Mesenchymal stem cell (in vitro differentiated cells and primary cell): ENCODE measurements around the gene PTH2.

Experiments used
- DNase-seq: peaks from one replicate; pipeline ENCODE4 v3.0.0-alpha.2; 2013
- H2AFZ ChIP-seq: one replicate; pipeline ENCODE4 v1.6.1; 2013; ENCODE audit warnings: low read depth, mild to moderate bottlenecking, control low read depth, inconsistent platforms, low read length, moderate library complexity
- H2AK5ac ChIP-seq: 2 replicates; pipeline ENCODE4 v1.6.1; 2013; ENCODE audit warnings: low read length, moderate library complexity, mild to moderate bottlenecking, inconsistent platforms; ENCODE audit not compliant: severe bottlenecking
- H2BK120ac ChIP-seq: one replicate; pipeline ENCODE4 v1.6.1; 2013; ENCODE audit warnings: low read depth, mild to moderate bottlenecking, inconsistent platforms, low read length, moderate library complexity
- H2BK12ac ChIP-seq, 2 experiments: one replicate each; pipeline ENCODE4 v1.6.1; 2013; ENCODE audit warnings: inconsistent platforms in 2 of 2, low read length in 2 of 2, mild to moderate bottlenecking in 2 of 2, moderate library complexity in 2 of 2, control low read depth in 1 of 2
- H2BK15ac ChIP-seq: one replicate; pipeline ENCODE4 v1.6.1; 2013; ENCODE audit warnings: mild to moderate bottlenecking, low read depth, inconsistent platforms; ENCODE audit not compliant: poor library complexity, severe bottlenecking
- H2BK5ac ChIP-seq: 2 replicates; pipeline ENCODE4 v1.6.1; 2013; ENCODE audit warnings: low read depth, mild to moderate bottlenecking, low read length, control low read depth, inconsistent platforms; ENCODE audit not compliant: poor library complexity, severe bottlenecking
- H3K14ac ChIP-seq, 2 experiments: one replicate each; pipeline ENCODE4 v1.6.1; 2013; ENCODE audit warnings: inconsistent platforms in 2 of 2, low read length in 2 of 2, control low read depth in 1 of 2, mild to moderate bottlenecking in 1 of 2, moderate library complexity in 1 of 2
- H3K18ac ChIP-seq, 2 experiments: one replicate each; pipeline ENCODE4 v1.6.1; 2013; ENCODE audit warnings: inconsistent platforms in 2 of 2, low read length in 2 of 2, control low read depth in 1 of 2, low read depth in 1 of 2, mild to moderate bottlenecking in 1 of 2
- H3K23ac ChIP-seq, 2 experiments: one replicate each; pipeline ENCODE4 v1.6.1; 2013; ENCODE audit warnings: inconsistent platforms in 2 of 2, low read length in 2 of 2, mild to moderate bottlenecking in 2 of 2, moderate library complexity in 2 of 2, control low read depth in 1 of 2
- H3K27ac ChIP-seq: 2 replicates; pipeline ENCODE4 v1.5.1; 2013; ENCODE audit warnings: mild to moderate bottlenecking, moderate library complexity, low read length, control low read depth, inconsistent platforms; ENCODE audit not compliant: poor library complexity, severe bottlenecking
- H3K27me3 ChIP-seq, 2 experiments: 2 replicates each; pipeline versions ENCODE4 v1.6.1 to v1.7.0; 2013; ENCODE audit warnings: low read length in 2 of 2, mild to moderate bottlenecking in 2 of 2, moderate library complexity in 2 of 2, control low read depth in 1 of 2, inconsistent platforms in 1 of 2; ENCODE audit not compliant: control insufficient read depth in 1 of 2, insufficient read depth in 1 of 2
- H3K36me3 ChIP-seq, 2 experiments: 2 replicates each; pipeline versions ENCODE4 v1.6.1 to v1.7.0; 2013; ENCODE audit warnings: low read length in 2 of 2, control low read depth in 1 of 2, inconsistent platforms in 1 of 2, low read depth in 1 of 2, mild to moderate bottlenecking in 1 of 2; ENCODE audit not compliant: insufficient read depth in 2 of 2, control insufficient read depth in 1 of 2
- H3K4ac ChIP-seq, 2 experiments: one replicate each; pipeline ENCODE4 v1.6.1; 2013; ENCODE audit warnings: inconsistent platforms in 2 of 2, low read length in 2 of 2, mild to moderate bottlenecking in 2 of 2, moderate library complexity in 2 of 2, control low read depth in 1 of 2, low read depth in 1 of 2
- H3K4me1 ChIP-seq: 2 replicates; pipeline ENCODE4 v1.6.1; 2013; ENCODE audit warnings: low read depth, low read length, control low read depth; ENCODE audit not compliant: control insufficient read depth, insufficient read depth
- H3K4me2 ChIP-seq: 2 replicates; pipeline ENCODE4 v1.6.1; 2013; ENCODE audit warnings: low read length, mild to moderate bottlenecking, inconsistent platforms; ENCODE audit not compliant: poor library complexity, severe bottlenecking
- H3K4me3 ChIP-seq, 2 experiments: 2 replicates each; pipeline versions ENCODE4 v1.5.1 to v1.7.0; 2013; ENCODE audit warnings: low read length in 2 of 2, mild to moderate bottlenecking in 2 of 2, control low read depth in 1 of 2, low read depth in 1 of 2; ENCODE audit not compliant: insufficient read depth in 1 of 2
- H3K79me1 ChIP-seq: replicated peaks from 2 replicates; pipeline ENCODE4 v1.6.1; 2013; ENCODE audit warnings: mild to moderate bottlenecking, control low read depth, low read length, inconsistent platforms; ENCODE audit not compliant: poor library complexity, severe bottlenecking
- H3K9ac ChIP-seq: 2 replicates; pipeline ENCODE4 v1.7.0; 2013; ENCODE audit warnings: mild to moderate bottlenecking, low read length, moderate library complexity
- H3K9me3 ChIP-seq: 2 replicates; pipeline ENCODE4 v1.7.0; 2013; ENCODE audit warnings: mild to moderate bottlenecking, low read length; ENCODE audit not compliant: control insufficient read depth
- H4K8ac ChIP-seq: one replicate; pipeline ENCODE4 v1.6.1; 2013; ENCODE audit warnings: inconsistent platforms, mild to moderate bottlenecking, low read length, moderate library complexity
- H4K91ac ChIP-seq: one replicate; pipeline ENCODE4 v1.6.1; 2013; ENCODE audit warnings: mild to moderate bottlenecking, low read length, inconsistent platforms
- WGBS: methylation state at CpG from one replicate; pipeline ENCODE4 v1.1.7; 2013; ENCODE audit warnings: mixed read lengths; 5-methylcytosine and 5-hydroxymethylcytosine counted together

The PTH2 gene

DNA sequence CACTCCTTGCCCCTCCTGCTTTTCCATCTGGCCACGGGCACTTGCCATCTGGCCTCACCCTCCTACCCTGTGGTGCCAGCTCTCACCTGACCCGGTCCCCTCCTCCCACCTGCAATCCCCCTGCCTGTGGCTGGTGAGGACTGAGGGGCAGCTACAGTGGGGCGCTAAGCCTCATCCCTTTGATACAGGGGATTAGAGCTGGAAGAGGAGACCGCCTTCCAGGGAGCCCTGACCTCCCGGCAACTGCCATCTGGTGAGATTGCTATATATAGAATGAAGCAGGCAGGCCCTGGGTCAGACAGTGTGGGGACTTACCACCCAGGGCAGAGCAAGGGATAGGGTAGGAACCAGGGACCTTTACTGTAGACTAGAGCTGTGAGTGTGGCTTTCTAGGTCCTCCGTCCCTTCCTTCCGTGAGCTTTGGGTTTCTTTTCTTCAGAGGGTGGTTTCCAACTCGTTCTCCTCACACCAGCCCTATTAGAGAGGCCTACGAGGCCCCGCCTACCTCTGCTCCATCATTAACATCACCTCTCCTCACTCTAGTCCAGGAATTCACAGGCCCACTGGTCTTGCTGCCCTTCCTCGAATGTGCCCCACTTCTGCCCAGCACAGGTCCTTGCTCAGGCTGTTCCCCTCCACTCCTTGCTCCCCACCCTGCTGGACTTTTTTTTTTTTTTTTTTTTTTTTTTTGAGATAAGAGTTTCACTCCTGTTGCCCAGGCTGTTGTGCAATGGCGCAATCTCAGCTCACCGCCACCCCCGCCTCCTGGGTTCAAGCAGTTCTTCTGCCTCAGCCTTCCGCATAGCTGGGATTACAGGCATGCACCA lies 27.4 kb downstream of the PTH2 start:
- no peak overlapping the region for H3K9ac ChIP-seq
- no peak overlapping the region for H3K23ac ChIP-seq
- H3K4me1 ChIP-seq: peaks cover 11% of the 10 kb centered on the region
- H2BK12ac ChIP-seq: no peak overlapping the region
- no peak overlapping the region for H2AFZ ChIP-seq
- H3K27me3 ChIP-seq: peaks cover 19 to 78% of the 10 kb centered on the region in 2 experiments
- 71% methylated on average over 15 of the region's 15 CpGs for WGBS
- H3K4me2 ChIP-seq: no peak overlapping the region
- no peak overlapping the region for H3K18ac ChIP-seq
- no peaks in the 10 kb centered on the region for H3K9me3 ChIP-seq
- no peak overlapping the region for H2BK15ac ChIP-seq
- H3K36me3 ChIP-seq: no peaks in the 10 kb centered on the region
- no peak overlapping the region for H4K91ac ChIP-seq
- H3K79me1 ChIP-seq: no peaks in the 10 kb centered on the region
- H2BK120ac ChIP-seq: no peak overlapping the region
- no peak overlapping the region for H4K8ac ChIP-seq
- no peak overlapping the region for H3K4me3 ChIP-seq
- no peak overlapping the region for H3K14ac ChIP-seq
- no peak overlapping the region for H2AK5ac ChIP-seq
- no peak for DNase-seq
- no peak overlapping the region for H2BK5ac ChIP-seq
- H3K4ac ChIP-seq: no peak overlapping the region
- H3K27ac ChIP-seq: no peak overlapping the region

DNA sequence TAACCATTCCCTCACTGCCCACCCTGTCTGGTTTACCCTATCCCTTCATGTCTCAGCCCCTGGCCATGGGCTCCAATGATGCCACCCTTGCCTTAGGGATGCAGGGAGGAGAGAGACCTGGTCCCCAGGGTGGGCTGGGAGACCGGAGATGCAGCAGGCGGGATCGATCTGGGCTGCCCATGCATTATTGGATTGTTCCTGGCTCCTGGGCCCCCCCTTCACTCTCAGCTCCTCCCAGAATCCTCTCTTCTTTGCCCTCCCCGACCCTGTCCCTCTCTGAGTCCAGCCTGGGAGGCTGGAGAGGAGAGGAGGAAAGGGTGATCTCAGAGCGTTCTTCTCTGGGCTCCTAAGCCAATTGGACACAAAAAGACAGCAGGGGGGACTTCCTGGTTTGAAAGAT lies 29.4 kb downstream of the PTH2 start:
- H4K8ac ChIP-seq: no peak overlapping the region
- no peak overlapping the region for H3K18ac ChIP-seq
- no peak overlapping the region for H2AFZ ChIP-seq
- H3K4me2 ChIP-seq: no peak overlapping the region
- 0% methylated on average over 1 of the region's 5 CpGs for WGBS
- no peak overlapping the region for H3K4me3 ChIP-seq
- no peaks in the 10 kb centered on the region for H3K9me3 ChIP-seq
- H2AK5ac ChIP-seq: no peak overlapping the region
- peaks cover 9% of the 10 kb centered on the region for H3K4me1 ChIP-seq
- H3K4ac ChIP-seq: no peak overlapping the region
- H2BK15ac ChIP-seq: no peak overlapping the region
- no peak overlapping the region for H4K91ac ChIP-seq
- no peak overlapping the region for H2BK120ac ChIP-seq
- H3K79me1 ChIP-seq: no peaks in the 10 kb centered on the region
- H3K27me3 ChIP-seq: peaks cover 28 to 83% of the 10 kb centered on the region in 2 experiments
- H3K14ac ChIP-seq: no peak overlapping the region
- no peak overlapping the region for H3K9ac ChIP-seq
- no peak overlapping the region for H3K23ac ChIP-seq
- no peak for DNase-seq
- H2BK12ac ChIP-seq: no peak overlapping the region
- H2BK5ac ChIP-seq: no peak overlapping the region
- H3K36me3 ChIP-seq: no peaks in the 10 kb centered on the region
- no peak overlapping the region for H3K27ac ChIP-seq

DNA sequence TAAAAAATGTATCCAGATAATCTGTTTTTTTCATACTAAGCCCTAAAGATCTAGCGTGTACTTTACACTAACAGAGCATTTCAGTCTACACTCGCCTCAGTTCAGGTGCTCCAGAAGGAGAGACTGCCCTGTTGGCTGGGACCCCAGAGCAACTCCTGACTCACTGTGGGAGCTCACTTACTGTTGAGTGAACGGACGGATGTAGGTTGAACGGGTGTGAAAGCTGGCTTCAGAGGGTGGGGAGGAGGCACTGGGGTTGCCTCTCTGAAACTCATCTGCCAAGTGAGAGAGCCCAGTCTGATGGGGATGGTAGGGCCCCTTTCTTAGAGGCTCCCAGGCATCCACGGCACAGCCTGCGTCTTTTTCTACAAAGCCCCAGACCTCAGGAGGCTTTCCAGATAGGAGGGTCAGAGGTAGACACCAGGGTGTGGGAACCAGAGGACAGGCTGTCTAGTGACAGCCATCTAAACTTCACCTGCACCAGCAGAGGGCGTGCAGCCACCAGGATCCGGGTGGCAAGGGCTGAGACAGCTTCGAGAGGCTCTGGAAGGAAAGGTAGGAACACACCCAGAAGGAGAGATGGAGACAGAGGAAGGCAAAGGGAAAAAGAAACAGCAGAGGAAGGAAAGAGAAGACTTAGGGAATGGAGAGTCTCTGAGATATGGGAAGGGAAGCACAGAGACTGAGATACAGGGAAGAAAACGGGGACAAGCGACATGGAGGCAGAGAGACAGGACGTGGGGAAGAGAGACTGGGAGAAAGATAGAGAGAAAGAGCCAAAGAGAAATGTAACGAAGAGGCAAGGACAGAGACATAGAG lies 31.5 kb downstream of the PTH2 start:
- no peaks in the 10 kb centered on the region for H3K9me3 ChIP-seq

DNA sequence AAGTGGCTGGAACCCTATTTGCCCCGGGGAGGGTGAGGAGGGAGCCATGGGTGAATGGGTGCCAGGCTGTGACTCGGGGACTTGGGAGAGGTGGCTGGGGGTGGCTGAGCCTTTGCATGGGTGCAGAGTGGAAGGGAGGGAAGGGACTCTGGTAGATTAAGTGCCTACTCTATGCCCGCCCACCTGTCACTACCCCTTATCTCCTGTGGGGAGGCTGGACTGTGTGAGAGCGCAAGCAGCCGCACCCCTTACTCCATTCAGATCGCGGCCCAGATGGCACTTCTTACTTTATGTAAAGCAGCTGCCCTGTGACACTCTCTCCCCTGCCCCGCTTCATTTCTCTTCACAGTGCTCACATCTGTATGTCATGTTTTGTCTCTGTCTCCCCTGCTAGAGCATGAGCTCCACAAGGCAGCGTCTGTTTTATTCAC lies 32.3 kb downstream of the PTH2 start:
- no peak overlapping the region for H2AFZ ChIP-seq

More for the DNA sequence above, 31.5 kb downstream of the PTH2 start:
- H2BK15ac ChIP-seq: no peak overlapping the region
- peaks cover 1% of the 10 kb centered on the region for H3K4me1 ChIP-seq
- H3K4ac ChIP-seq: no peak overlapping the region
- no peak overlapping the region for H2AK5ac ChIP-seq
- no peaks in the 10 kb centered on the region for H3K36me3 ChIP-seq
- no peak overlapping the region for H3K9ac ChIP-seq
- peaks cover 28 to 72% of the 10 kb centered on the region in 2 experiments for H3K27me3 ChIP-seq
- H3K23ac ChIP-seq: no peak overlapping the region
- no peak overlapping the region for H3K27ac ChIP-seq
- no peak overlapping the region for H2BK12ac ChIP-seq
- H3K4me3 ChIP-seq: no peak overlapping the region
- no peak overlapping the region for H3K18ac ChIP-seq
- 42% methylated on average over 14 of the region's 14 CpGs for WGBS
- no peak overlapping the region for H3K14ac ChIP-seq
- H2BK120ac ChIP-seq: no peak overlapping the region
- DNase-seq: peak; percentile 73
- H3K79me1 ChIP-seq: no peaks in the 10 kb centered on the region
- H4K91ac ChIP-seq: no peak overlapping the region
- H3K4me2 ChIP-seq: no peak overlapping the region
- peak overlapping the region; percentile 5 for H2AFZ ChIP-seq
- no peak overlapping the region for H4K8ac ChIP-seq
- H2BK5ac ChIP-seq: no peak overlapping the region

More for the DNA sequence above, 32.3 kb downstream of the PTH2 start:
- WGBS: 73% methylated on average over 9 of the region's 9 CpGs
- Histone ChIP-seq H2BK5ac (no peak overlapping the region), H3K9ac (no peak overlapping the region), H3K27ac (no peak overlapping the region), H3K23ac (no peak overlapping the region), H2BK120ac (no peak overlapping the region), H3K36me3 (no peaks in the 10 kb centered on the region), H3K4me2 (no peak overlapping the region), H3K27me3 (peaks cover 28 to 69% of the 10 kb centered on the region in 2 experiments), H2BK12ac (no peak overlapping the region), H4K91ac (no peak overlapping the region), H4K8ac (no peak overlapping the region), H3K14ac (no peak overlapping the region), H3K9me3 (no peaks in the 10 kb centered on the region), H3K4ac (no peak overlapping the region), H3K4me1 (peaks cover 1% of the 10 kb centered on the region), H3K18ac (no peak overlapping the region), H2AK5ac (no peak overlapping the region), H3K79me1 (no peaks in the 10 kb centered on the region), H3K4me3 (no peak overlapping the region), H2BK15ac (no peak overlapping the region)
- no peak for DNase-seq
